ENCODE data around the gene CLMN.
A peak's percentile ranks its signal among the peaks of the same experiment; 100 is the strongest.

CLMN gene

DNA sequence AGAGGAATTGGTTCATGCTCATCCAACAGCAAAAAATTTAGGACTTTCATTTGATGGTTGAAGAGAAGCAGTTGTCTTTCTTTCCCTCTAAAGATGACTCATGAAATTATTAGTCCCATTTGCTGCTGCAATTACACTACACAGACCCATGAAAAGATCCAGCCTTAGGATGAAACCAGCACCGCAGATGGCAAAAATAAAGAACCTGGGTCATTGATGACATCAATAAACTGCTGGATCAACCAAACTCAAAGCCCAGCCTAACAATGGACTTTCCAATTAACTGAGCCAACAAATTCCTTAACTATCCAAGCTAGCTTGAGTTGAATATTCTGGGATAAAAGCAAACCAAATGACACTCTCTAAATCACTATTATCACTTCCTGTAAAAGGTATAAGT, 183.1 kb downstream of the CLMN start:
- no peaks in the 10 kb centered on the region for H3K27me3 ChIP-seq (ENCODE audit: insufficient read depth, poor library complexity, severe bottlenecking)
- H3K27ac ChIP-seq (replicated peaks), result no peak overlapping the region
- TF ChIP-seq, protein P1, sequence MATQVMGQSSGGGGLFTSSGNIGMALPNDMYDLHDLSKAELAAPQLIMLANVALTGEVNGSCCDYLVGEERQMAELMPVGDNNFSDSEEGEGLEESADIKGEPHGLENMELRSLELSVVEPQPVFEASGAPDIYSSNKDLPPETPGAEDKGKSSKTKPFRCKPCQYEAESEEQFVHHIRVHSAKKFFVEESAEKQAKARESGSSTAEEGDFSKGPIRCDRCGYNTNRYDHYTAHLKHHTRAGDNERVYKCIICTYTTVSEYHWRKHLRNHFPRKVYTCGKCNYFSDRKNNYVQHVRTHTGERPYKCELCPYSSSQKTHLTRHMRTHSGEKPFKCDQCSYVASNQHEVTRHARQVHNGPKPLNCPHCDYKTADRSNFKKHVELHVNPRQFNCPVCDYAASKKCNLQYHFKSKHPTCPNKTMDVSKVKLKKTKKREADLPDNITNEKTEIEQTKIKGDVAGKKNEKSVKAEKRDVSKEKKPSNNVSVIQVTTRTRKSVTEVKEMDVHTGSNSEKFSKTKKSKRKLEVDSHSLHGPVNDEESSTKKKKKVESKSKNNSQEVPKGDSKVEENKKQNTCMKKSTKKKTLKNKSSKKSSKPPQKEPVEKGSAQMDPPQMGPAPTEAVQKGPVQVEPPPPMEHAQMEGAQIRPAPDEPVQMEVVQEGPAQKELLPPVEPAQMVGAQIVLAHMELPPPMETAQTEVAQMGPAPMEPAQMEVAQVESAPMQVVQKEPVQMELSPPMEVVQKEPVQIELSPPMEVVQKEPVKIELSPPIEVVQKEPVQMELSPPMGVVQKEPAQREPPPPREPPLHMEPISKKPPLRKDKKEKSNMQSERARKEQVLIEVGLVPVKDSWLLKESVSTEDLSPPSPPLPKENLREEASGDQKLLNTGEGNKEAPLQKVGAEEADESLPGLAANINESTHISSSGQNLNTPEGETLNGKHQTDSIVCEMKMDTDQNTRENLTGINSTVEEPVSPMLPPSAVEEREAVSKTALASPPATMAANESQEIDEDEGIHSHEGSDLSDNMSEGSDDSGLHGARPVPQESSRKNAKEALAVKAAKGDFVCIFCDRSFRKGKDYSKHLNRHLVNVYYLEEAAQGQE (IDR thresholded peaks at IDR 0.05; ENCODE audit: insufficient replicate concordance, low read depth), result no peak
- TF ChIP-seq, protein P2, sequence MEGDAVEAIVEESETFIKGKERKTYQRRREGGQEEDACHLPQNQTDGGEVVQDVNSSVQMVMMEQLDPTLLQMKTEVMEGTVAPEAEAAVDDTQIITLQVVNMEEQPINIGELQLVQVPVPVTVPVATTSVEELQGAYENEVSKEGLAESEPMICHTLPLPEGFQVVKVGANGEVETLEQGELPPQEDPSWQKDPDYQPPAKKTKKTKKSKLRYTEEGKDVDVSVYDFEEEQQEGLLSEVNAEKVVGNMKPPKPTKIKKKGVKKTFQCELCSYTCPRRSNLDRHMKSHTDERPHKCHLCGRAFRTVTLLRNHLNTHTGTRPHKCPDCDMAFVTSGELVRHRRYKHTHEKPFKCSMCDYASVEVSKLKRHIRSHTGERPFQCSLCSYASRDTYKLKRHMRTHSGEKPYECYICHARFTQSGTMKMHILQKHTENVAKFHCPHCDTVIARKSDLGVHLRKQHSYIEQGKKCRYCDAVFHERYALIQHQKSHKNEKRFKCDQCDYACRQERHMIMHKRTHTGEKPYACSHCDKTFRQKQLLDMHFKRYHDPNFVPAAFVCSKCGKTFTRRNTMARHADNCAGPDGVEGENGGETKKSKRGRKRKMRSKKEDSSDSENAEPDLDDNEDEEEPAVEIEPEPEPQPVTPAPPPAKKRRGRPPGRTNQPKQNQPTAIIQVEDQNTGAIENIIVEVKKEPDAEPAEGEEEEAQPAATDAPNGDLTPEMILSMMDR (IDR thresholded peaks at IDR 0.05; ENCODE audit: insufficient read depth, low read length), result no peak
- DNase-seq (ENCODE audit: low read depth in 1 of 2, low spot score in 1 of 2), result no peak
- no peak overlapping the region for H3K4me3 ChIP-seq (replicated peaks; ENCODE audit: insufficient read depth, low read length)

DNA sequence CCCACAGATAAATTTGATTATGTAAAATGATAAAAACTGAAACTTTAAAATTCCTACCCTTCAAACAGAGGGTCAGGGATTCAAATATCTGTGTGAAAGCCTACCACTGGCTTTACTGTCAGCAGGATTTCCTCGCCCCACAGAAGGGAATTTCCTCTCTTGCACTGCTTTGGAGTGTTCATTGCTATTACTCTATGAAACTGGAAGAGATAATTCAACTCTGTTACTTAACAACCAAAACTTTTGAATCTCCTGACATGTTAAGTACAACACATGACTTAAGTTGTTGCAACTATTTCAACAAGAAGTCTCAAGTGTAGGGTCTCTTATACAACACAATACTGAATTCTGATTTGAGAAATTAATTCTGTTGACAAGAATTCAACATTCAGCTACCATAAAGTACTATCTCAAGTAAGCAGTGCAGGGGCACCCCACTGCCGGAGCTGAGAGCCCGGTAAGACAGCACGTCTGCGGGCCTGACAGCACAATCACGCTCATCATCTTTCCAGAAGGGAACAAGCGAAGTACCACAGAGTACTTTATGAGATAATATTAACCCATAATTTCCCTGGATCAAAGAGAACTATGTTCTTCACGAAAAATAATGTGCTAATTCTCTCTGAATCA, 185.3 kb downstream of the CLMN start:
- DNase-seq (ENCODE audit: low read depth in 1 of 2, low spot score in 1 of 2), result no peak
- TF ChIP-seq GABPA (IDR thresholded peaks at IDR 0.05; ENCODE audit: low read depth), result no peak
- H3K27me3 ChIP-seq (ENCODE audit: insufficient read depth, poor library complexity, severe bottlenecking), result no peaks in the 10 kb centered on the region
- H3K27ac ChIP-seq (replicated peaks), result no peak overlapping the region
- H3K4me3 ChIP-seq (replicated peaks; ENCODE audit: insufficient read depth, low read length), result no peak overlapping the region

DNA sequence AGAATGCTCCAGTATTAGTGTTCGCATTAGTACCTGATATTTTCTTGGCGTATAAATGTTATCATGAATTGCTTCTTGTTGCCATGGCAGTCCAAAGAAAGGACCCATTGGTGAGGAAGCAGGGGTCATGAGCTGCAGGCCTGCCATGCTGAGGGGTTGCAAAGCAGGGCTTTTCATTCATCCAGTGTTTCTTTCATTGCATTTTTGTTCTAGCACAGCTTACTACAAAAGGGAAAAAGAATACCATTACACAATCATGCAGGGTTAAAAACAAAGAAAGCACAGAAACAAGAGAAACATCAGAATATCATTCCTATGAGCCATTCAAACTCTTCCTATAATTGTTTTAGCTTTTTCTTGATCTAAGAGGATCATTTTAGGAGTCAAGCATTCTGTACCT, 186.4 kb downstream of the CLMN start:
- DNase-seq (ENCODE audit: low read depth in 1 of 2, low spot score in 1 of 2), result no peak
- TF ChIP-seq, protein P2 (IDR thresholded peaks at IDR 0.05; ENCODE audit: insufficient read depth, low read length), result no peak
- no peak for TF ChIP-seq SPI1 (IDR thresholded peaks at IDR 0.05; ENCODE audit: borderline replicate concordance, low read depth)
- Histone ChIP-seq H3K4me3 (replicated peaks; ENCODE audit: insufficient read depth, low read length) (no peak overlapping the region), H3K27me3 (ENCODE audit: insufficient read depth, poor library complexity, severe bottlenecking) (no peaks in the 10 kb centered on the region), H3K27ac (replicated peaks) (no peak overlapping the region)

DNA sequence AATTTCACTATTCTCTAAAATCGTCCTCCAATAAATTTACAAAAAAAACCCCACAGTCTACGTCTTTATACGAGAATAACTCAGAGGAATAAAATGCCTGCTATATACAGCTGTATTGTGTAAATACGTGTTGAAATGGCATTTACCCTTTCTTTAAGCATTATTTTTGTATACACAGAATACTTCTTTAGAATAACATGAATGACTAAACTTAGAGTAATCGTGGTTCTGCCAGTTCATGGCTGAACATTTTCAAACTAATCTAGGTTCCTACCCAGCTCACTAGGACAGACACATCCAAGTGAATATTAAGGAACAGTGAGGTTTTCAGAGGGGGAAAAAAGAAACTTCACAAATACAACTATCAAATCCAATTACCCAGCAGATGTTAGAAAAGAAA, 186.9 kb downstream of the CLMN start:
- H3K4me3 ChIP-seq (replicated peaks; ENCODE audit: insufficient read depth, low read length), result no peak overlapping the region
- no peak for TF ChIP-seq SPI1 (IDR thresholded peaks at IDR 0.05; ENCODE audit: borderline replicate concordance, low read depth)
- TF ChIP-seq, protein P2 (IDR thresholded peaks at IDR 0.05; ENCODE audit: insufficient read depth, low read length), result no peak
- TF ChIP-seq, protein P1 (IDR thresholded peaks at IDR 0.05; ENCODE audit: insufficient replicate concordance, low read depth), result no peak
- TF ChIP-seq POLR2AphosphoS5 (IDR thresholded peaks at IDR 0.05; ENCODE audit: low read depth), result no peak
- no peak for TF ChIP-seq GABPA (IDR thresholded peaks at IDR 0.05; ENCODE audit: low read depth)
- no peaks in the 10 kb centered on the region for H3K27me3 ChIP-seq (ENCODE audit: insufficient read depth, poor library complexity, severe bottlenecking)
- H3K27ac ChIP-seq (replicated peaks), result no peak overlapping the region
- no peak for DNase-seq (ENCODE audit: low read depth in 1 of 2, low spot score in 1 of 2)

Small RNAs within 50 kb of the gene (microRNA-seq; reads per million reads assigned to microRNA genes)
- 3.3 reads per million, percentile 4 among the genes with 10 or more reads in this experiment for gene MIR3173
